ENCODE measurements around the gene GRID2. TPM values are rescaled to one million over a fixed set of nuclear protein-coding genes. Genes with fewer than 3 reads are reported as not detected.

Gene GRID2
- total RNA-seq, 4 donors from 2014 or later, result 0.33 TPM; not detected in 3

- Histone ChIP-seq H3K9me3 (no peaks in the 10 kb centered on the region), H3K27ac (no peak overlapping the region), H3K4me1 (no peaks in the 10 kb centered on the region), H3K27me3 (no peaks in the 10 kb centered on the region), H3K36me3 (no peaks in the 10 kb centered on the region), H3K4me3 (replicated peaks in 1 of 3) (no peak overlapping the region)
- no peak for TF ChIP-seq CTCF (IDR thresholded peaks at IDR 0.05)
- no peak for TF ChIP-seq POLR2A (IDR thresholded peaks at IDR 0.05)
- intact Hi-C loops (cut with DNase I), result no loop called here
- DNase-seq, result no peak
- WGBS, 2 donors, result 66 to 77% methylated on average over 2 of the region's 2 CpGs
These were observed 999.7 kb downstream of the GRID2 start for GRCh38 chr4:93303440-93303839.

GRCh38 chr4:93312299-93312698 is 1008.5 kb downstream of the GRID2 start:
- Histone ChIP-seq H3K4me1 (no peaks in the 10 kb centered on the region), H3K27me3 (no peaks in the 10 kb centered on the region), H3K27ac (no peak overlapping the region), H3K9me3 (no peaks in the 10 kb centered on the region), H3K36me3 (no peaks in the 10 kb centered on the region), H3K4me3 (replicated peaks in 1 of 3) (no peak overlapping the region)
- 67 to 72% methylated on average over 4 of the region's 4 CpGs for WGBS, 2 donors
- no peak for TF ChIP-seq CTCF (IDR thresholded peaks at IDR 0.05)
- no peak for TF ChIP-seq POLR2A (IDR thresholded peaks at IDR 0.05)
- no peak for DNase-seq
- intact Hi-C loops (cut with DNase I), result no loop called here

- Histone ChIP-seq H3K9me3 (no peaks in the 10 kb centered on the region), H3K36me3 (no peaks in the 10 kb centered on the region), H3K4me3 (replicated peaks in 1 of 3) (no peak overlapping the region), H3K4me1 (no peaks in the 10 kb centered on the region), H3K27me3 (no peaks in the 10 kb centered on the region), H3K27ac (no peak overlapping the region)
- TF ChIP-seq POLR2A (IDR thresholded peaks at IDR 0.05), result no peak
- TF ChIP-seq CTCF (IDR thresholded peaks at IDR 0.05), result no peak
- intact Hi-C loops (cut with DNase I), result no loop called here
- DNase-seq, result no peak
These were observed 1009.4 kb downstream of the GRID2 start for GRCh38 chr4:93313197-93313596.

- Histone ChIP-seq H3K4me3 (replicated peaks in 1 of 3) (no peak overlapping the region), H3K4me1 (no peaks in the 10 kb centered on the region), H3K9me3 (no peaks in the 10 kb centered on the region), H3K36me3 (no peaks in the 10 kb centered on the region), H3K27ac (no peak overlapping the region), H3K27me3 (no peaks in the 10 kb centered on the region)
- TF ChIP-seq POLR2A (IDR thresholded peaks at IDR 0.05) (no peak), CTCF (IDR thresholded peaks at IDR 0.05) (no peak)
- intact Hi-C loops (cut with DNase I), result no loop called here
- no peak for DNase-seq
- WGBS, 2 donors, result 90 to 91% methylated on average over 4 of the region's 4 CpGs
These were observed 1013.3 kb downstream of the GRID2 start for GRCh38 chr4:93317057-93317456.

GRCh38 chr4:93317561-93317960 is 1013.8 kb downstream of the GRID2 start:
- Histone ChIP-seq H3K36me3 (no peaks in the 10 kb centered on the region), H3K9me3 (no peaks in the 10 kb centered on the region), H3K27ac (no peak overlapping the region), H3K27me3 (no peaks in the 10 kb centered on the region), H3K4me1 (no peaks in the 10 kb centered on the region), H3K4me3 (replicated peaks in 1 of 3) (no peak overlapping the region)
- 68 to 71% methylated on average over 1 of the region's 1 CpG for WGBS, 2 donors
- TF ChIP-seq CTCF (IDR thresholded peaks at IDR 0.05) (no peak), POLR2A (IDR thresholded peaks at IDR 0.05) (no peak)
- DNase-seq, result no peak
- intact Hi-C loops (cut with DNase I), result no loop called here

Data from thyroid gland (tissue), 4 donors.